A549 (cell line): Measurements from ENCODE around the gene SUFU. TPM values are rescaled to one million over a fixed set of nuclear protein-coding genes. Genes with fewer than 3 reads are reported as not detected.

Source experiments
- ATAC-seq, 2 experiments: fragments of 200-7000 bp in 1 of 2; fragments of >200 bp in 1 of 2; cut with Nextera tagmentation in 1 of 2; cut with Tn5 transposase in 1 of 2; 3 replicates each; pipeline versions ENCODE4 v1.8.0 to v1.9.1; 2018 to 2020; ENCODE audit warnings: mild to moderate bottlenecking in 1 of 2, moderate library complexity in 1 of 2
- CTCF ChIA-PET: fragments of 300-600 bp; sonication (Branson Sonifier 250); formaldehyde crosslinking; extraction: SDS; loops from one replicate; lab custom pipeline; 2021; ENCODE audit warnings: antibody characterized with exemption, inconsistent platforms; lab: Yijun Ruan, JAX
- POLR2A ChIA-PET: fragments of 350-600 bp; formaldehyde crosslinking; extraction: SDS; loops from one replicate; lab custom pipeline; 2021; ENCODE audit warnings: antibody characterized with exemption, inconsistent platforms; lab: Yijun Ruan, JAX
- DNase-seq, 2 experiments: peaks; one replicate each; pipeline versions ENCODE4 v3.0.0 to v3.0.0-alpha.2; 2011 to 2016; ENCODE audit warnings: low read depth in 1 of 2, low spot score in 1 of 2
- FAIRE-seq: peaks from 2 replicates; lab custom pipeline; 2011; peaks lifted over from hg19 to GRCh38; lab: Jason Lieb, UNC
- H3K27ac ChIP-seq, 2 experiments: fragments of >200 bp; sonication (Bioruptor Twin); formaldehyde crosslinking; 3 replicates each; pipeline ENCODE4 v1.5.1; 2016 to 2017
- H3K4me1 ChIP-seq: fragments of >200 bp; sonication (Bioruptor Twin); formaldehyde crosslinking; 3 replicates; pipeline ENCODE4 v1.6.1; 2016
- H3K4me2 ChIP-seq: fragments of >200 bp; sonication (Bioruptor Twin); formaldehyde crosslinking; 3 replicates; pipeline ENCODE4 v1.6.1; 2016
- H3K4me3 ChIP-seq: fragments of >200 bp; sonication (Bioruptor Twin); formaldehyde crosslinking; 3 replicates; pipeline ENCODE4 v1.5.1; 2016
- H3K9me3 ChIP-seq: fragments of >200 bp; sonication (Bioruptor Twin); formaldehyde crosslinking; 3 replicates; pipeline ENCODE4 v1.6.1; 2016
- ATOH8 ChIP-seq: fragments of 250-450 bp; sonication (Bioruptor Pico); IDR thresholded peaks from 2 replicates; pipeline ENCODE4 v1.5.0; 2020; ENCODE audit warnings: low read depth, mild to moderate bottlenecking, moderate library complexity
- BCL3 ChIP-seq: fragments of >200 bp; sonication (Bioruptor Twin); formaldehyde crosslinking; IDR thresholded peaks from 3 replicates; pipeline ENCODE4 v1.6.1; 2016
- CBX8 ChIP-seq: fragments of 200-600 bp; sonication (generic); IDR thresholded peaks from 2 replicates; pipeline ENCODE4 v1.6.1; 2016
- CHD2 ChIP-seq: fragments of 150-350 bp; IDR thresholded peaks from 2 replicates; pipeline ENCODE4 v1.6.1; 2014; ENCODE audit warnings: low read length; ENCODE audit not compliant: partially characterized antibody
- EHMT2 ChIP-seq: fragments of 200-600 bp; sonication (generic); IDR thresholded peaks from 2 replicates; pipeline ENCODE4 v1.6.1; 2016; ENCODE audit warnings: antibody characterized with exemption, low read depth, mild to moderate bottlenecking, moderate library complexity
- ESRRA ChIP-seq: fragments of 150-350 bp; IDR thresholded peaks from 2 replicates; pipeline ENCODE4 v1.6.1; 2014; ENCODE audit warnings: mild to moderate bottlenecking, low read length, borderline replicate concordance
- HDAC2 ChIP-seq: fragments of 200-600 bp; sonication (generic); IDR thresholded peaks from 2 replicates; pipeline ENCODE4 v1.6.1; 2016
- HEYL ChIP-seq: fragments of 250-450 bp; sonication (Bioruptor Pico); IDR thresholded peaks from 2 replicates; pipeline ENCODE4 v1.8.0; 2021; ENCODE audit warnings: mild to moderate bottlenecking, moderate library complexity
- HOXA7 ChIP-seq: fragments of 250-450 bp; sonication (Bioruptor Pico); IDR thresholded peaks from 2 replicates; pipeline ENCODE4 v1.5.0; 2020; ENCODE audit warnings: mild to moderate bottlenecking, moderate library complexity
- JUN ChIP-seq, 2 experiments: fragments of >200 bp; sonication (Bioruptor Twin); formaldehyde crosslinking; IDR thresholded peaks; 2 replicates in 1 of 2; 3 replicates in 1 of 2; pipeline ENCODE4 v1.6.1; 2016 to 2017
- JUNB ChIP-seq: fragments of >200 bp; sonication (Bioruptor Twin); formaldehyde crosslinking; IDR thresholded peaks from 2 replicates; pipeline ENCODE4 v1.6.1; 2016
- KDM5A ChIP-seq: fragments of 200-600 bp; sonication (generic); IDR thresholded peaks from 2 replicates; pipeline ENCODE4 v1.6.1; 2016; ENCODE audit warnings: antibody characterized with exemption, mild to moderate bottlenecking
- MAFK ChIP-seq: fragments of 450-650 bp; IDR thresholded peaks from 2 replicates; pipeline ENCODE4 v1.6.1; 2014; ENCODE audit not compliant: partially characterized antibody
- MAZ ChIP-seq: fragments of 150-350 bp; IDR thresholded peaks from 2 replicates; pipeline ENCODE4 v1.6.1; 2014; ENCODE audit warnings: antibody characterized with exemption, low read depth, low read length, borderline replicate concordance
- MYC ChIP-seq: IDR thresholded peaks from 2 replicates; pipeline ENCODE4 v1.6.1; 2012; ENCODE audit warnings: mild to moderate bottlenecking, inconsistent platforms, low read length, improper control_type of control experiment, borderline replicate concordance
- NR3C1 ChIP-seq: fragments of >200 bp; sonication (Bioruptor Twin); formaldehyde crosslinking; IDR thresholded peaks from 3 replicates; pipeline ENCODE4 v1.6.1; 2017
- PBX3 ChIP-seq: IDR thresholded peaks from 2 replicates; pipeline ENCODE4 v1.6.1; 2012
- POLR2AphosphoS2 ChIP-seq: conservative IDR thresholded peaks from 2 replicates; pipeline ENCODE4 v1.6.1; 2012; ENCODE audit warnings: low read length, improper control_type of control experiment, inconsistent platforms
- RARB ChIP-seq: fragments of 250-450 bp; sonication (Bioruptor Pico); IDR thresholded peaks from 2 replicates; pipeline ENCODE4 v1.8.0; 2021; ENCODE audit warnings: mild to moderate bottlenecking, moderate library complexity
- RNF2 ChIP-seq: fragments of 200-600 bp; sonication (generic); IDR thresholded peaks from 2 replicates; pipeline ENCODE4 v1.6.1; 2016; ENCODE audit warnings: low read depth, mild to moderate bottlenecking, antibody characterized with exemption, moderate library complexity, borderline replicate concordance
- SREBF2 ChIP-seq: fragments of 450-650 bp; IDR thresholded peaks from 2 replicates; pipeline ENCODE4 v1.6.1; 2014; ENCODE audit warnings: mild to moderate bottlenecking, moderate library complexity
- TFCP2L1 ChIP-seq: fragments of 250-450 bp; sonication (Bioruptor Pico); IDR thresholded peaks from 2 replicates; pipeline ENCODE4 v1.5.0; 2021; ENCODE audit warnings: mild to moderate bottlenecking
- TP53 ChIP-seq: fragments of 250-450 bp; sonication (Bioruptor Pico); IDR thresholded peaks from 2 replicates; pipeline ENCODE4 v1.5.0; 2021; ENCODE audit warnings: mild to moderate bottlenecking, moderate library complexity
- USF2 ChIP-seq: fragments of 450-650 bp; IDR thresholded peaks from 2 replicates; pipeline ENCODE4 v1.6.1; 2014; ENCODE audit warnings: antibody characterized with exemption
- WGBS: methylation state at CpG from one replicate; pipeline ENCODE4 v1.1.6; 2017; ENCODE audit errors: missing lambda C conversion rate; 5-methylcytosine and 5-hydroxymethylcytosine counted together
- polyA plus RNA-seq, 4 experiments: library from polyadenylated mRNA; depleted of rRNA in 3 of 4; stranded (reverse); fragments of >200 nt; fragmentation: RNase III in 1 of 4; extraction: RNeasy Plus Mini Kit Qiagen cat#74134 plus additional on column Dnase treatment in 1 of 4; gene quantifications; 2 replicates in 3 of 4; 3 replicates in 1 of 4; pipeline ENCODE4 v1.2.3, GENCODE V29; 2011 to 2017
- TF ChIP-seq, protein P1 (sequence below): fragments of >200 bp; sonication (Bioruptor Twin); formaldehyde crosslinking; IDR thresholded peaks from 2 replicates; pipeline ENCODE4 v1.6.1; 2016

The SUFU gene
- polyA plus RNA-seq, 2 of the 4 experiments (the other 2 are of a cell fraction) = 3.7 to 5.5 TPM

GRCh38 chr10:102652170-102652916 lies 148.6 kb downstream of the SUFU start:
- 92% methylated on average over 12 of the region's 12 CpGs for WGBS
- Histone ChIP-seq H3K9me3 (no peaks in the 10 kb centered on the region), H3K4me3 (no peak overlapping the region), H3K4me2 (no peak overlapping the region), H3K27ac (no peak overlapping the region), H3K4me1 (peaks cover 20% of the 10 kb centered on the region)
- no peak for TF ChIP-seq RNF2
- no peak for TF ChIP-seq POLR2AphosphoS2
- TF ChIP-seq SREBF2 = no peak
- TF ChIP-seq CBX8 = no peak
- no peak for TF ChIP-seq KDM5A
- TF ChIP-seq HEYL (CRISPR knock-in tag) = no peak
- no peak for TF ChIP-seq MYC
- no peak for TF ChIP-seq MAFK
- no peak for FAIRE-seq
- no peak for DNase-seq
- no peak for ATAC-seq
- CTCF ChIA-PET = interaction anchor here (0.6 to 3.1 kb wide), 4 partner anchors 10 to 26 kb away, joined by 4 to 18 read pairs (median 5); no protein-coding TSS in a partner anchor
- POLR2A ChIA-PET = no interaction called here

DNA sequence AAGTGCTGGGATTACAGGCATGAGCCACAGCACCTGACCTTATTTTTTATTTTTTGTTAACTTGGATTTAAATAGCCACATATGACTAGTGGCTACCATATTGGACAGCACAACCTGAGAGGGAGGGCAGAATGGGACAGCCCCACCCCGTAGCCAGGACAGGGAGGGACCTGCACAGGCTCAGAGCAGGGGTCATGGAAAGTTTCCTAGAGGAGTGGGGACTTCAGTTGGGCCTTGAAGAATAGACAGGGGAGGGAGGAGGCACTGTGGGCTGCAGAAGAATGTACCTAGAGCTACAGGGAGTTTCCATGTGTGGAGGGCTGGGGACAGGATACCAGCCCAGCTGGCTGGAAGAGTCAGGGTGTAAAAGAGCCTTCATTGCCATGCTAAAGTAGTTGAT lies 149.3 kb downstream of the SUFU start:
- Histone ChIP-seq H3K4me1 (peaks cover 27% of the 10 kb centered on the region), H3K4me2 (no peak overlapping the region), H3K27ac (no peak overlapping the region)
- 82% methylated on average over 1 of the region's 1 CpG for WGBS
- DNase-seq = no peak
- POLR2A ChIA-PET = no interaction called here
- no peak for FAIRE-seq
- ATAC-seq = no peak
- TF ChIP-seq TFCP2L1 (no peak), JUN (IDR thresholded peaks at IDR 0.05) (no peak), USF2 (no peak), SREBF2 (no peak), KDM5A (no peak), RARB (no peak), TP53 (CRISPR knock-in tag) (no peak), JUNB (no peak), PBX3 (no peak)
- TF ChIP-seq, all 56 proteins: peak for 0
- CTCF ChIA-PET = interaction anchor here (0.6 to 6.5 kb wide), 5 partner anchors 8 to 27 kb away, joined by 4 to 38 read pairs (median 6); partner anchors contain the start of gene TRIM8
- no peaks in the 10 kb centered on the region for H3K9me3 ChIP-seq
- no peak overlapping the region for H3K4me3 ChIP-seq

DNA sequence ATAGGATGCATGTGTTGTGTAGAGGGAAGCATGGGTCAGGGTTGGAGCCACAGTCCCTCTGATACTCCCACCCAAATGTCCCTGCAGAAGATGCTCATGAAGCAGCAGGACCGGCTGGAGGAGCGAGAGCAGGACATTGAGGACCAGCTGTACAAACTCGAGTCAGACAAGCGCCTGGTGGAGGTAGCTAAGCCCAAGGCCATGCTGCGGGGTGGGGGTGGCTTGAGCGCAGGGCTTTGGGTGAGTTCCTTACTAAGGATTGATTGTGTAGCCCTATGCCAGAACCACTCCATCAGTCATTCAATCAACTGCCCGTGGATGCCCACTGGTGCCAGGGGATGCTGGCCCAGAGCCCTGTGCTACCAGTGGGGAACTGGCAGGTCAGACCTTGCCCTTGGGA lies 150.8 kb downstream of the SUFU start:
- POLR2A ChIA-PET = interaction anchor here (1.5 kb wide), 1 partner anchor 9 kb away, joined by 4 read pairs; no protein-coding TSS in a partner anchor
- DNase-seq (no peak), FAIRE-seq (no peak), ATAC-seq (no peak)
- Histone ChIP-seq H3K9me3 (no peaks in the 10 kb centered on the region), H3K4me1 (peaks cover 29% of the 10 kb centered on the region), H3K4me3 (no peak overlapping the region), H3K27ac (no peak overlapping the region), H3K4me2 (no peak overlapping the region)
- TF ChIP-seq HDAC2 (no peak), MAZ (no peak), MYC (no peak), SREBF2 (no peak), HOXA7 (CRISPR knock-in tag) (no peak), TFCP2L1 (no peak), BCL3 (no peak), NR3C1 (no peak), CHD2 (no peak), ATOH8 (CRISPR knock-in tag) (no peak), EHMT2 (no peak), ESRRA (no peak)
- TF ChIP-seq, protein P1, sequence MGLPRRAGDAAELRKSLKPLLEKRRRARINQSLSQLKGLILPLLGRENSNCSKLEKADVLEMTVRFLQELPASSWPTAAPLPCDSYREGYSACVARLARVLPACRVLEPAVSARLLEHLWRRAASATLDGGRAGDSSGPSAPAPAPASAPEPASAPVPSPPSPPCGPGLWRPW = no peak
- CTCF ChIA-PET = interaction anchor here (1.2 to 6.5 kb wide), 6 partner anchors 9 to 26 kb away, joined by 3 to 38 read pairs (median 6); partner anchors contain the start of gene TRIM8
- WGBS = 85% methylated on average over 5 of the region's 7 CpGs
